Astrocyte (in vitro differentiated cells and primary cell): Measurements from ENCODE around the gene RNF149.

Source experiments
- EZH2 ChIP-seq: IDR thresholded peaks from 2 replicates; pipeline ENCODE4 v1.6.1; 2012; ENCODE audit warnings: mild to moderate bottlenecking, low read length, inconsistent platforms; ENCODE audit not compliant: insufficient read depth
- TF ChIP-seq, protein P1 (sequence below): IDR thresholded peaks from 2 replicates; pipeline ENCODE4 v1.5.1; 2011; ENCODE audit warnings: low read depth, mild to moderate bottlenecking, inconsistent platforms, low read length, moderate library complexity; ENCODE audit not compliant: insufficient read depth

DNA sequence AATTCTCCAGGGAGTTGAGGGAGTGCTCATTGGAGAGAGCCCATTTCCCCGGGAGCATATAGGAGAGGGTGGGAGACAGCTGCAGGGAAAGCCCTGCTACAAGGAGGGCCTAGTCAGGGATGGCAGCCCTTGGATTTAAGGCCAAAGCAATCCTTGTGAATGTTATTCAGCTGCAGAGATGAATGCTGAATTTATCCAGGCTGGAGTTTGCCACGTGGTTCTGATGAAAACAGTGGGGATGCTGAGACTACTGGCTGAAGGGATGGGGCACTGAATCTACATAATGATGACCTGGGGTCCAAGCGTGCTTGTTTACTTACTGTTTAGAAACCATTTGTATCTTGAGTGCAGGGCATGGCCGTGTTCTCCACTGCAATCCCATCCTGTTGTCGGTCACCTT lies 35.6 kb upstream of the RNF149 start:
- TF ChIP-seq, protein P1, sequence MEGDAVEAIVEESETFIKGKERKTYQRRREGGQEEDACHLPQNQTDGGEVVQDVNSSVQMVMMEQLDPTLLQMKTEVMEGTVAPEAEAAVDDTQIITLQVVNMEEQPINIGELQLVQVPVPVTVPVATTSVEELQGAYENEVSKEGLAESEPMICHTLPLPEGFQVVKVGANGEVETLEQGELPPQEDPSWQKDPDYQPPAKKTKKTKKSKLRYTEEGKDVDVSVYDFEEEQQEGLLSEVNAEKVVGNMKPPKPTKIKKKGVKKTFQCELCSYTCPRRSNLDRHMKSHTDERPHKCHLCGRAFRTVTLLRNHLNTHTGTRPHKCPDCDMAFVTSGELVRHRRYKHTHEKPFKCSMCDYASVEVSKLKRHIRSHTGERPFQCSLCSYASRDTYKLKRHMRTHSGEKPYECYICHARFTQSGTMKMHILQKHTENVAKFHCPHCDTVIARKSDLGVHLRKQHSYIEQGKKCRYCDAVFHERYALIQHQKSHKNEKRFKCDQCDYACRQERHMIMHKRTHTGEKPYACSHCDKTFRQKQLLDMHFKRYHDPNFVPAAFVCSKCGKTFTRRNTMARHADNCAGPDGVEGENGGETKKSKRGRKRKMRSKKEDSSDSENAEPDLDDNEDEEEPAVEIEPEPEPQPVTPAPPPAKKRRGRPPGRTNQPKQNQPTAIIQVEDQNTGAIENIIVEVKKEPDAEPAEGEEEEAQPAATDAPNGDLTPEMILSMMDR = no peak
- TF ChIP-seq EZH2 = no peak
